HG02571 (cell line): Measurements from ENCODE around the gene FCGR2B.
"Not testable (repeated sequence)": the region's sequence is repeated elsewhere in the genome, so short reads cannot be mapped to it uniquely, and the experiment has no call there.

Experiments
- ATAC-seq: cut with Tn5 transposase; IDR thresholded peaks from one replicate; pipeline ENCODE4 v1.9.1; 2021; ENCODE audit warnings: mild to moderate bottlenecking, moderate library complexity; ENCODE audit not compliant: unreplicated experiment

FCGR2B gene

GRCh38 chr1:161705537-161705936 is 42.6 kb downstream of the FCGR2B start:
- ATAC-seq = no peak

- ATAC-seq = no peak
Observed at GRCh38 chr1:161706113-161706481, 43.2 kb downstream of the FCGR2B start.

GRCh38 chr1:161706482-161707347 is 43.8 kb downstream of the FCGR2B start, which contains the start of gene FCRLA:
FCRLA (plus strand) TSS chr1:161707229; CDS start chr1:161707265, 36 bp downstream.
- peak; percentile 55 for ATAC-seq

- no peak for ATAC-seq
Observed at GRCh38 chr1:161707503-161707902, 44.6 kb downstream of the FCGR2B start.

- no peak for ATAC-seq
Observed at GRCh38 chr1:161709373-161709772, 46.4 kb downstream of the FCGR2B start.

- ATAC-seq = no peak
Observed at GRCh38 chr1:161710560-161710959, 47.6 kb downstream of the FCGR2B start.

GRCh38 chr1:161718559-161719324 is 55.8 kb downstream of the FCGR2B start:
- no peak for ATAC-seq

GRCh38 chr1:161719325-161719611 is 56.3 kb downstream of the FCGR2B start:
- ATAC-seq = no peak

- no peak for ATAC-seq
Observed at GRCh38 chr1:161720422-161720821, 57.5 kb downstream of the FCGR2B start.

- ATAC-seq = no peak
Observed at GRCh38 chr1:161720956-161721737, 58.2 kb downstream of the FCGR2B start, which contains the start of gene FCRLB. FCRLB (plus strand) TSS chr1:161721544; CDS start chr1:161722673, 1,129 bp downstream.

- no peak for ATAC-seq
Observed at GRCh38 chr1:161721738-161722343, 58.9 kb downstream of the FCGR2B start.

GRCh38 chr1:161722406-161722805 is 59.5 kb downstream of the FCGR2B start:
- no peak for ATAC-seq

- ATAC-seq = no peak
Observed at GRCh38 chr1:161723459-161724141, 60.7 kb downstream of the FCGR2B start.

- not testable (repeated sequence) for ATAC-seq
Observed at GRCh38 chr1:161725258-161725907, 62.4 kb downstream of the FCGR2B start.

- peak; percentile 17 for ATAC-seq
Observed at GRCh38 chr1:161725908-161726472, 63.0 kb downstream of the FCGR2B start.

GRCh38 chr1:161726473-161727255 is 63.7 kb downstream of the FCGR2B start:
- ATAC-seq = peak; percentile 51

- peak; percentile 11 for ATAC-seq
Observed at GRCh38 chr1:161727256-161727924, 64.4 kb downstream of the FCGR2B start.
